Right kidney (tissue), 1 donor: ENCODE data around the gene RNF166.

Experiments used
- DNase-seq: peaks from one replicate; pipeline ENCODE4 v3.0.0-alpha.2; 2016

RNF166 gene

GRCh38 chr16:88739977-88740726 is 33.9 kb upstream of the RNF166 start:
- no peak for DNase-seq

DNA sequence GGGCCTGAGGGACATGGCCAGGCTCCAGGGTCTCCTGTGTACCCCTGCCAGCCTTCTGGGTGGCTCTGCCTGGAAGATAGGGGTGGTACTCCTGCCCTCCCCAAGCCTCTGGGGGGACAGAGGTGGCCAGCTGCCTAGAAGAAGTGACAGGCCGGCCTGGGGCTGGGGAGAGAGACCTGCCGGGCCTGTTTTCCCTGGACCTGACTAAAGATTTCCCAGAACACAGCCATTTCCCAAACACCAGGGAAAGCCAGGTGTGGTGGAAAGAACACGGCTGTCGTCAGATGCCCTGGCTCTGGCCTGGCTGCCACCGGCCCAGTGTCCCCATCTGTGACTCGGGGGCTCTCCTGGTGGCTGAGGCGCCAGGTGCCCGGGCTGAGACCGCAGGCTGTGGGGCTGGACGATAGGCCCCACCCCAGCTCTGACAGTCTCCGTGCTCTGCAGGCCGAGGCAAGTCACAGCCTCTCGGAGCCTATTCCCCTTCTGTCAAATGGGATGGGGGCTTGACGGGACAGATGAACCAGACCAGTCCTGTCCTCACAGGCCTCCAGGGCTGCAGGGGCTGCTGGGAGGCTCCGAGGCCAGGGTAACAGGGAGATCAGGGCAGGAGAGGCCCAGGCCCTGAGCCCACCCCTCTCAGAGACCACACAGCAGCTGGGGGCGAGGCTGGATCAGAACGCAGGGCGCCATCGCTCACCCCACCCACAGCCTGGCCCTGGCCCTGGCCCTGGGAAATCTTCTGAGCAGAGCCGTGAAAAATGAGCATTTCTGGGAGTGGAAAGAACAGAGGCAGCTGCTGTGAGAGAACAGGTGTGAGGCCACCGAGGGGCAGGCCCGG is 33.1 kb upstream of the RNF166 start:
- DNase-seq = no peak

- DNase-seq = no peak
Observed at GRCh38 chr16:88738151-88739084, 32.2 kb upstream of the RNF166 start.

GRCh38 chr16:88737298-88738150 is 31.3 kb upstream of the RNF166 start:
- DNase-seq = peak; percentile 74

DNA sequence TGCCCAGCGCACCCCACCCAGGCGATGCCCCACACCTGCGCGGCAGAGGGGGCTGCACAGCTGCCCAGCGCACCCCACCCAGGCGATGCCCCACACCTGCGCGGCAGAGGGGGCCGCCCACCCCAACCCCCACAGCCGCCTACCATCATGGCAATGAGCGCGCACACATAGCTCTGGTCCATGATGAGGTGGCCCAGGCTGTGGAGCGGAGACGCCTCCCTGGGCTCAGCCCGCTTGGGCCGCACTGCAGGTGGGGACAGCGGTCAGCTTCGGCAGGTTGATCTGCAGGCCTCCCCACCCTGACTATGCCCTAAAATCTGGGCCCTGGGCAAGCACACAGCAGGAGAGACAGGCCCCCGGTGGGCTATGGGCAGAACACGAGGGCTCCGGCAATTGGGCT is 30.3 kb upstream of the RNF166 start:
- no peak for DNase-seq

DNA sequence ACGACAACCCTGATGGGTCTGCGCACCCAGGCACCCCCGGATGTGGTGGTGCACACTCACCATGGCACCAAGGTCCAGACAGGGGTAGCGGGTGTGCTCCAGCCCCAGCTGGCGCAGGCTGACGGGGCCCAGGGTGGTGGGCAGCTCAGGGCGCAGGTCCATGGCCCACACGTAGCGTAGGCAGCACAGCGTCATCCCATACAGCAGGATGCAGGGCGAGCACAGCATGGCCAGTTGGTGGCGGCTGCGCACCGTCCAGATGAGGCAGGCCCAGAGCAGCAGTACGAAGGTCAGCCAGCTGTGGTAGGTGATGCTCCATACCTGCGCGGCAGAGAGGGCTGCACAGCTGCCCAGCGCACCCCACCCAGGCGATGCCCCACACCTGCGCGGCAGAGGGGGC is 29.9 kb upstream of the RNF166 start:
- DNase-seq = no peak

GRCh38 chr16:88735616-88736015 is 29.4 kb upstream of the RNF166 start:
- no peak for DNase-seq

GRCh38 chr16:88735121-88735520 is 28.9 kb upstream of the RNF166 start:
- no peak for DNase-seq

DNA sequence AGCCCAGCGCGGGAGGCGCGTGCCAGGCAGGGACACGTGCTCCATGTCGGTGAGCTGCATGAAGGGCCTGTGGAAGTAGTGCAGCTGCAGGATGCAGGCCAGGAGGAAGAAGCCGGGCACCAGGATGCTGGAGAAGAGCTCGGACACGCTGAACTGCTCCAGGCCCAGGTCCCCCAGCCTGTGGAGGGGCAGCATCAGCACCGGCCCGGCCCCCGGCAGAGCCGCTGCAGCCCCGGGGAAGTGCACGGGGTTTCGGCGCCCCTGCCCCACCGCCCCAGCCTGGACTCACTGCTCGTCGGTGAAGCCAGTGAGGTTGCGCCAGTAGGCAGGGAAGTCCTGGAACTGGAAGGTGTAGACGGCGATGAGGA is 28.1 kb upstream of the RNF166 start:
- DNase-seq = no peak

DNA sequence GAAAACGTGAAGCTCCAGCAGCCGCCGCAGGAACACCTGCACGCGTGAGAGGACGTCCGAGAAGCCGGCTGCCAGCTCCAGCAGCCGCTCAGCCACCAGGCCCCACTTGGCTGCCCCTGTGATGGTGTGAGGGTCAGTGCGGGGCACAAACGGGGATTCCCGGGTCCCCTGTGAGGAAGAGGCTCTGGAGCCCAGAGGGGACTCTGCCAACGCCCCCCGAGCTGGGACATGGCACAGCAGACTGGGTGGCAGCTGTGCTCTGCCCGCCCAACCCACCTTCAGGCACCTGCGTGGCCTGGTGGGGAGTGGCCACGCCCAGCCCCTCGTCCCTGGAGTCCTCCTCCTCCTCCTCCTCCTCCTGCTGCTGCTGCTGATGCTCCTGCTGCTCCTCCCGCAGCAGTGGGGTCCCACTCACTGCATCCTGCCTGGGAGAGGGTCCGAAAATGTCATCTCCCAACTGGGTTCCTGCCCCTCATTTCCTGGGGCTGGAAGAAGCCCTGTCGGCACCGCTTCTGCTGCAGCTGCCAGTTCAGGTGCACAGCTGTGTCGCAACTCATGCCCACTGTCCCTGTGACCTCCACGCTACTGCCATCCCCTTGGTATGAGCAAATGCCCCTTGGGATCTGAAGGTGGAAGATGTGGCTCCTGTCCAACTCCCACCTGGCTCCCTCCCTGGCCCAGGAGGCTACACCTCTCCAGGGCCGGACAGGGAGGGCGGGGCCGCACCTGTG is 27.6 kb upstream of the RNF166 start:
- no peak for DNase-seq

DNA sequence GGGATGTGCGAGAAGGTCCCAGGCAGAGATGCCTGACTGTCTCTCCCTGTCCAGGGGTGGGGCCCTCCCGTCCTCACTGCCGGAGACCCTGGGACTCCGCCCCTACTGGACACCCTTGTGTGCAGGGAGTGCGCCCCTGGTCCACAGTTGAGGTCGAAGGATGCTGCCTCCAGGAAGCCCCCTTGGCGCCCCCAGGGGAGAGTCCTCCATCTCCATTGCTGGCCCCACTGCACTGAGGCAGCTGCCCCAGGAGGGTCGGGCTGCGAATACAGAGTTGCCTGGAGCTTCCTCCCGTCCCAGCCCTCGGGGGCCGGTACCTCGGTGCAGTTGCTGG is 26.7 kb upstream of the RNF166 start:
- no peak for DNase-seq

- DNase-seq = no peak
Observed at GRCh38 chr16:88732172-88732960, 26.2 kb upstream of the RNF166 start.

DNA sequence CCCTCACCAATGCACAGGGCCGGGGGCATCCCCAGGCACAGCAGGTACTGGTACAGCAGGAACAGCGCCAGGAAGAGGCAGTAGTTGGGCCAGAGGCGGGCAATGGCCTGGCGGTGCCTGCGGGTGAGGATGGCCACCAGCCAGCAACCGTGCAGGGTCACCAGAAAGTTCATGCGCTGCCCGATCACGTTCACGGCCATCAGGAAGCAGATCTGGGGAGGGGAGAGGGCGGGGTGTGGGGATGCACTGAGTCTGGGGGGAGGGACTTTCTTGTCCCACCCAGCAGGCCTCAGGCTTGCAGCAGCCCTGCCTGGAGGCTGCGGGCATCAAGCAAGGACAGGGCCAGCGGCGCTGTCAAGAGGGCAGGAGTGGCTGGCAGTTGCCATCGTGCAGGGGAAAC is 25.5 kb upstream of the RNF166 start:
- DNase-seq = no peak

DNA sequence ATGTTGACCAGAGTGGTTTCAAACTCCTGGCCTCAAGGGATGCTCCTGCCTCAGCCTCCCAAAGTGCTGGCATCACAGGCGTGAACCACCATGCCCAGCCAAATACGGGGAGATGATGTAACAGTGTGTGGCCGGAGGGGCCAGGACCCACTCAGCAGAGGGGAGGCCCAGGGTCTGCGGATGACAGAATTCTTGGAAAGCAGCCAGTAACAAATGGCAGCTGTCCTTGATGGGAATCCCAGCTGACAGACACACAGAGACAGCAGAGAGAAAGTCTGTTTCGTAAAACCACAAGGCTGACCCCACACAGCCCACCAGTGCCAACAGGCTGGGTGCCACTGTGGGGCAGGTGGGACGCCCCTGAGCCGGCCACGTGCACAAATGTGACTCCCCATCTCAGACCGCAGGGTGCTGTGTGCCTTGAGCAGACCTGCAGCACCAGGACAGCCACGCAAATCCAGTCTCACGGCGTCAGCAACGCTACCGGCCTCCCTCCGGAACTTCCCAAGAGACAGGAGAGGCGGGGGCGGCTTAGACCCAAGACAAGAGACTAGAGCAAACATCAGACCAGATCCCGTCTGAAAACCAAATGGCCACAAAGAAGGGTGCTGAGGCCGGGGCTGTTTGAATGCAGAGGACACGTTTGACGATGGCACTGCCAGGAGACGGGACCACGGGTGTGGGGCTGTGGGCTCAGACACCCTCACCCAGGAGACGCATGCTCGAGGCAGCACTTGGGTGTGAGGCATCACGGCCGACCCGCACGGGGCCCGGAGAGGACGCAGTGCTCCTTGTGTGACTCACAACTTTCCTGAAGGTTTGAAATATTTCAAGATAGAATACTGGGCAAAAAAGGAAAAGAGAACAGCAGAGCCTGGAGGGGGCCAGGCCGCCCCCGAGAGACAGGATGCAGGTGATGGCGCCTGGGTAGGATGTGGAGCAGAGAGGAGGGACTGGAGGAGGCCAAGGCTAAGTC is 24.7 kb upstream of the RNF166 start:
- no peak for DNase-seq

- no peak for DNase-seq
Observed at GRCh38 chr16:88727871-88728270, 21.7 kb upstream of the RNF166 start.

DNA sequence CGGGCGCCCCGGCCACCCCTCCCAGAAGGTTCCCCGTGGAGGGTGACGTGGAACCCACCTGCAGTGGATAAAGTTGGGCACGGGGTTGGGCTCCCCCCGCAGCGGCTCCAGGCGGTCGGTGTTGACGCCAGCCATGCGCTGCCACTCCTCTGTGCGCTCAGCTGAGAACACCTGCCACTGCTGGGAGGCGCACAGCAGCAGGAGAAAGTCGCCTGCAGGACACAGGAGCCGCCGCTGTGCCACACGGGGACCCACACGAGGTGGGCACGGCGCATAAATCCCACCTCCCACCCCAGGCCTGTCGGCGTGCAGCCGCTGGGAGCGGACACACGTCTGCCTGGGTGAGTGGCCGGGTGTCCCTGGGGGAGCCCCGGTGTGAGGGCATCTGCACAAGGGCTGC is 20.8 kb upstream of the RNF166 start:
- no peak for DNase-seq

GRCh38 chr16:88726408-88726749 is 20.2 kb upstream of the RNF166 start:
- no peak for DNase-seq

DNA sequence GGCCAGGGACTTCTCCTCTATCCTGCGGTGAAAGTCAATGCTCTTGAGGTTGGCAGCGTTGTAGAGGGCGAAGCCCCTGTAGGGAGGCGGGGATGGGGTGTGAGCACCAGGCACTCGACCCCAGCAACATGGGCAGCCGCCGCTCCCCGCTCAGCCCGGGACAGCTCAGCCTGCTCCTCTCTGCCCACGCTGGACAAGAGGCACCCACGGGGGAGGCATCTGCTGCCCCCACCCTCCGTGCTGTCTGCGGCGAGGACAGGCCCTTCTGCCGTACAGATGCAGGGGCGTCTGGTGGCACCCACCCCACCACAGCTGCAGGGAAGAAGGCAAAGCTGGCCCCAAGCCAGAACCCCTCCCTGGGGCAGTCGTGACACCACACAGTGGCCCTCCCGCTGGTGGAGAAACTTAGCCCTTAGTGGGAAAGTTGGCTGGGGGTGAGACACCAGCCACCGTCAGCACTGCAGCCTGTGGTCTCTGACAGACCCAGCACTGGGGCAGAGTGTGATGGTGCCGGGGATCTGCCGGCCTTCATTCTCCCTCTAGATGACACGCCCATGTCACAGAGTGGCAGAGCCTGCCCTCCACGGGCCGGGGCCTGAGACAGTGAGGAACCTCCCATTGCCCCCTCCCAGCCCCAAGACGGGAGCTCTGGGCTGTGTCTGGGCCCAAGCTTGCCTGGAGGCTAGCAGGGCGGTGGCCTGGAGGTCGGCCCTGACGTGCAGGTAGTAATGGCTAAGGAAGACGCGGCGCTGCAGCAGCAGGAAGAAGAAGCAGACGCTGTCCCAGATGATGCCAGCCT is 19.6 kb upstream of the RNF166 start:
- DNase-seq = no peak
